ENCODE data around the gene ZNF146.
A peak's percentile ranks its signal among the peaks of the same experiment; 100 is the strongest.
"Not testable (repeated sequence)": the region's sequence is repeated elsewhere in the genome, so short reads cannot be mapped to it uniquely, and the experiment has no call there.

The ZNF146 gene

GRCh38 chr19:36214386-36215275 lies at the start of gene ZNF146, which contains the start of gene ZNF565:
ZNF146 (plus strand) TSS chr19:36215106; CDS start chr19:36236441, 21,335 bp downstream.
ZNF565 (minus strand) TSS chr19:36214665; CDS start chr19:36201985, 12,680 bp downstream.
- no peak for FAIRE-seq

DNA sequence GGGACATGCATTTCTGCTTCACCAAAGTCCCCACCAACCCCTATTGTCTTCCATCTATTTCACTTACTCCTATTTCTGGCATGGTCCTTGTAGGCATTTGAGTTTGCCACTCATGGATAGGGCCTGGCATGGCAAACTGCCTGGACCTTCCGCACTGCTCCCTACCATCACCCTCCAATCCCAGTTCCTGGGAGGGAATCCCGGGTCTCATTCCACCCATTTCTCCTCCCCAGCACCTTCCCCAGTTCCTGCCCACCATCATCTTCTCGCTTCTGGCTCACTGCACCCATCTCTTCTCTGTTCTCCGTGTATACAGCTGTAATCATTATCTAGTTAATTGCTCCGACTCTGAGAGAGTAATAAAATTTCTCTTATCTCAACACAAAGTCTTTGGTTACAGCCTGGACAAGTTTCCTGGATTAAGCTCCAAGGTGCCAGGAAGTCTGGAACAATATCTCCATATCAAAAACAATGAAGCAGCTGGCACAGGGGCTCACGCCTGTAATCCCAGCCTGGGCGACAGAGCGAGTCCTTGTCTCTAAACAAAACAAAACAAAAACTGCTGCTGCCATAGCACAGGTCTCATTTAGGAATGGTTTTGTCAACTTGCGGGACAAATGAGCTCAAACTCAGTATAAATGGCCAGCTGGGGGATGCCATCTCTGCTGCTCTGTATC lies 45.7 kb upstream of the ZNF146 start:
- FAIRE-seq, result peak; percentile 43

DNA sequence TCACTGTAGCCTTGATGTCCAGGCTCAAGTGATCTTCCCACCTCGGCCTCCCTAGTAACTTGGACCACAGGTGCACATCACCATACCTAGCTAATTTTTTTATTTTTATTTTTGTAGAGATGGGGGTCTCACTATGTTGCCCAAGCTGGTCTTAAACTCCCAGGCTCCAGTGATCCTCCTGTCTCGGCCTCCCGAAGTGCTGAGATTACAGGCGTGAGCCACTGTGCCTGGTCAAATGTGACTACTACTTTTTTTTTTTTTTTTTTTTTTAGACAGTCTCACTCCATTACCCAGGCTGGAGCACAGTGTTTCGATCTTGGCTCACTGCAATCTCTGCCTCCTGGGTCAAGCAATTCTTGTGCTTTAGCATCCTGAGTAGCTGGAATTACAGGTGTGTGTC lies 42.1 kb upstream of the ZNF146 start:
- no peak for FAIRE-seq

- not testable (repeated sequence) for FAIRE-seq
Observed at GRCh38 chr19:36173846-36174245, 41.1 kb upstream of the ZNF146 start.

GRCh38 chr19:36179077-36179476 lies 35.8 kb upstream of the ZNF146 start:
- not testable (repeated sequence) for FAIRE-seq

DNA sequence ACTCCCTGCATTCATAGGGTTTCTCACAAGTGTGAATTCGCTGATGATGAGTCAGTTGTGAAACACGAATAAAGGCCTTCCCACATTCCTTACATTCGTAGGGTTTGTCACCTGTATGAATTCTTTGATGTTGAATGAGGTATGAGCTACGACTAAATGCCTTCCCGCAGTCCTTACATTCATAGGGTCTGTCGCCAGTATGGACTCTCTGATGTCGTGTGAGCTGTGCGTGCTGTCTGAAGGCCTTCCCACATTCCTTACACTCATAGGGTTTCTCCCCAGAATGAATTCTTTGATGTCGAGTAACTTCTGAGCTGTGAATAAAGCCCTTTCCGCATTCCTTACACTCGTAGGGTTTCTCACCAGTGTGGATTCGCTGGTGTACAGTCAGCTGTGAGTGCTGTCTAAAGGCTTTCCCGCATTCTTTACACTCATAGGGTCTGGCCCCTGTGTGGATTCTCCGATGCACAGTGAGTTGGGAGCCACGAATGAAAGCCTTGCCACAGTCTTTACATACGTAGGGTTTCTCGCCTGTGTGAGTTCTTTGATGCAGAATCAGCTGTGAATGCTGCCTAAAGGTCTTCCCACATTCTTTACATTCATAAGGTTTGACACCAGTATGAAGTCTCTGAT lies 32.2 kb upstream of the ZNF146 start:
- FAIRE-seq, result no peak

- no peak for FAIRE-seq
Observed at GRCh38 chr19:36183245-36183628, 31.7 kb upstream of the ZNF146 start.

GRCh38 chr19:36186722-36187121 lies 28.2 kb upstream of the ZNF146 start:
- FAIRE-seq, result not testable (repeated sequence)

DNA sequence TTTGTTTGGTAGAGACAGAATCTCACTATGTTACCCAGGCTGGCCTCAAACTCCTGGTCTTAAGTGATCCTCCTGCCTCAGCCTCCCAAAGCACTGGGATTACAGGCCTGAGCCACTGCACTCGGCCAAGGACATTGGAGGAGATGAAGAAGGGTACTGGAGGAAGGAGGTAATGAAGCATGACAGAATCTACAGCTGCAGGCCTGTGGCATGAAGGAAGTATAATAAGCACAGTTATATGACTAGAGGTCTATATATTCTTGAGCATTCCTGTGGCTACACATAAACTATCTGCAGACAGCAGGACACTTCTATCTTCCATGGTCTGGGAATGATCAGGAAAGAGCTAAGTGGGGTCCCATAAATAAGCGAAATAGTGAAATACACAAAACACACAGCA lies 18.7 kb upstream of the ZNF146 start:
- FAIRE-seq, result no peak

- no peak for FAIRE-seq
Observed at GRCh38 chr19:36198119-36198518, 16.8 kb upstream of the ZNF146 start.

- FAIRE-seq, result no peak
Observed at GRCh38 chr19:36201684-36202083, 13.2 kb upstream of the ZNF146 start.

- no peak for FAIRE-seq
Observed at GRCh38 chr19:36203293-36203692, 11.6 kb upstream of the ZNF146 start.

- FAIRE-seq, result no peak
Observed at GRCh38 chr19:36207605-36208252, 7.2 kb upstream of the ZNF146 start.

DNA sequence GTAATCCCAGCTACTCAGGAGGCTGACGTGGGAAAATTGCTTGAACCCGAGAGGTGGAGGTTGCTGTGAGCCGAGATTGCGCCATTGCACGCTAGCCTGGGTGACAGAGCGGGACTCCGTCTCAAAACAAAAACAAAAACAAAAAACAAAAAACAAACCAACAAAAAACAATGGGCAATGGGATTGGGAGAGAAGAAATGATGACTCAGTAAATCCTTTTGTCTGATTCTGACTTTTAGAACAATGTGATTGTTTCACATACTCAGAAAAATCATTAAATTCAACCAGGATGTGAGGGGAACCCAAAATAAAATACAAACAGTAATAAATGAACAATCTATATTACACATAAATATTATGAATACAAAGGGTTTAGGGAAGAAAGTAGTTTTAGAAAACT lies 5.5 kb upstream of the ZNF146 start:
- FAIRE-seq, result no peak

GRCh38 chr19:36210497-36210896 lies 4.4 kb upstream of the ZNF146 start:
- FAIRE-seq, result no peak

GRCh38 chr19:36212895-36213294 lies 2.0 kb upstream of the ZNF146 start:
- no peak for FAIRE-seq

DNA sequence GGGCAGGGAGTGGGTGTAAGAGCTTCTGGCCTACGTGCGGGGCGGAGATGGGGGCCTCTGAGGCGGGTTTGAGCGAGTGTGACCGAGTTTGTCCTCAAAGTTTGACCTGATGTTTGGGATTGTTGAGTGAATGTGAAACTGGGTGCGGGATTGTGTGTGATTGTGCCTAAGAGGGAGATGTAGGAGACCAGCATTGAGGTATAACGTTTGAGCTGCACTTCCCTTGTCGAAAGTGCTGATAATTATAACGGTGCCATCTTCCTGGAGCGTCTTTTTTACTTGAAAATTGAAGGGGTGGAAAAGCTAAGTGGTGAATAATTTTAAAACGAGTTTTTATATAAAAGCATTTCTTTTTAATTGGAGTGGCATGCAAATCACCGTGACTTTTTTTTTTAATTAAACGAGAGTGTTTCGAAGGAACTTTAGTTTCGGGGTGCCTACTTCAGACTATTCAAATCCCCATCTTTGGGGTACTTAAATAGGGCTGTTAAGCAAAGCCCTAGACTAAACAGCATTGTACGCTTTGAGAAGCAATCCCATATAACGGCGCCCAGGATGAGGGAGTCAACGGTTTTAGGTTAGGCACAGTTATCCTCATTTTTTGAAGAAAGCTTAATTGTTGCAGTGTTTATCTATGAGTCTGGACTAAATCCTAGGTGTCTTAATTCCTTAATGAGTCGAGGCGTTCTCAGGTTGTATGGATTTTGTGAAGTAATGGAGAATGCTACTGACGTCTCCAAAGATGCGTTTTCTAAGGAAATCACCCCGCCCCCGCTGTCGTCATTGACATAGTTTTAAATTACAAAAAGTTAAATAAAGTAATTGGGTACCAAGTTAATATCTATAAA lies 594 bp downstream of the ZNF146 start:
- FAIRE-seq, result no peak

- FAIRE-seq, result no peak
Observed at GRCh38 chr19:36221474-36221873, 6.6 kb downstream of the ZNF146 start.

DNA sequence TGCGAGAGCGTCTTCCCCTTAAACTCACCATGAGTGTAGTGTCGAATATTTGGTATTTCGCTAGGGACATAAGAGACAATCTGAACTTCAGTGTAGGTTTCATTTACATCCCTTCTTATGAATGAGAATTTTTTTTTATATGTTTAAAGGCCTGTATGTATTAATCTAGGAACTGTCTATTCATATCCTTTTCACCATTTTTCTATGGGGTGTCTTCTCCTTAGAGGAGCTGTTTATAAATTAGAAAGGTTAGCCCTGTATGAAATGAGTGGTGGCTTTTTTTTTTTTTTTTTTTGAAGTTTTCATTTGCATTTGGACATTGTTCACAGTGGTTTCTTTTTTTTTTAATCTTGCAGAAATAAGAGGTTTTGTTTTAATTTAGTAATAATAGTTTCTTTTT lies 7.6 kb downstream of the ZNF146 start:
- FAIRE-seq, result no peak

- no peak for FAIRE-seq
Observed at GRCh38 chr19:36225219-36225892, 10.4 kb downstream of the ZNF146 start.

DNA sequence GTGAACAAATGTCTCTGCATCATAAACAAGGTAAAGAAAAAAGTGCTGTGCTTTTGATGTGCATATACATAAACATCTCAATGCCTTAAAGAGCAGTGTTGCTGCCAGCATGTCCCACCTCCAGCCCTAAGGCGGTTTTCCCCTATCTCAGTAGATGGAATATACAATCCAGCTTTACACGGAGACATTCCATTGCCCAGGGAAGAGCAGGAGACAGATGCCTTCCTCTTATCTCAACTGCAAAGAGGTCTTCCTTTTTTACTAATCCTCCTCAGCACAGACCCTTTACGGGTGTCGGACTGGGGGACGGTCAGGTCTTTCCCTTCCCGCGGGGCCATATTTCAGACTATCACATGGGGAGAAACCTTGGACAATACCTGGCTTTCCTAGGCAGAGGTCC lies 18.7 kb downstream of the ZNF146 start:
- FAIRE-seq, result not testable (repeated sequence)

Data from colon (tissue), 2 donors.